Measurements from ENCODE around the gene EEIG2. TPM values are rescaled to one million over a fixed set of nuclear protein-coding genes. Genes with fewer than 3 reads are reported as not detected.

Gene EEIG2
- polyA plus RNA-seq, 1 experiment = 2.6 TPM

- Histone ChIP-seq H3K27me3 (ENCODE audit: control insufficient read depth, insufficient read depth, low read length) (no peaks in the 10 kb centered on the region), H3K4me3 (ENCODE audit: low read depth, low read length) (no peak overlapping the region), H3K36me3 (ENCODE audit: control insufficient read depth, insufficient read depth, low read length) (no peaks in the 10 kb centered on the region)
- no peak for DNase-seq (ENCODE audit: low read depth)
- CTCF ChIA-PET = interaction anchor here (2.8 kb wide), 1 partner anchor 24 kb away, joined by 16 read pairs; the partner anchor contains the start of gene EEIG2
- TF ChIP-seq CTCF (IDR thresholded peaks at IDR 0.05; ENCODE audit: insufficient read depth, low read depth, low read length) = no peak
- POLR2A ChIA-PET = no interaction called here
Observed at GRCh38 chr1:108584428-108584856, 24.5 kb downstream of the EEIG2 start.

- no peak for DNase-seq (ENCODE audit: low read depth)
- no peak for TF ChIP-seq CTCF (IDR thresholded peaks at IDR 0.05; ENCODE audit: insufficient read depth, low read depth, low read length)
- ChIA-PET CTCF (interaction anchor here (1.3 to 2.8 kb wide), 2 partner anchors 15 to 25 kb away, joined by 3 to 16 read pairs; partner anchors contain the start of gene EEIG2), POLR2A (no interaction called here)
- Histone ChIP-seq H3K4me3 (ENCODE audit: low read depth, low read length) (no peak overlapping the region), H3K36me3 (ENCODE audit: control insufficient read depth, insufficient read depth, low read length) (no peaks in the 10 kb centered on the region), H3K27me3 (ENCODE audit: control insufficient read depth, insufficient read depth, low read length) (no peaks in the 10 kb centered on the region)
Observed at GRCh38 chr1:108585313-108585712, 25.4 kb downstream of the EEIG2 start.

GRCh38 chr1:108590441-108590840 lies 30.5 kb downstream of the EEIG2 start:
- DNase-seq (ENCODE audit: low read depth) = no peak
- Histone ChIP-seq H3K27me3 (ENCODE audit: control insufficient read depth, insufficient read depth, low read length) (no peaks in the 10 kb centered on the region), H3K4me3 (ENCODE audit: low read depth, low read length) (no peak overlapping the region), H3K36me3 (ENCODE audit: control insufficient read depth, insufficient read depth, low read length) (no peaks in the 10 kb centered on the region)
- POLR2A ChIA-PET = no interaction called here
- no peak for TF ChIP-seq CTCF (IDR thresholded peaks at IDR 0.05; ENCODE audit: insufficient read depth, low read depth, low read length)
- CTCF ChIA-PET = interaction anchor here (0.8 kb wide), 1 partner anchor 29 kb away, joined by 3 read pairs; no protein-coding TSS in a partner anchor

- no peak for TF ChIP-seq CTCF (IDR thresholded peaks at IDR 0.05; ENCODE audit: insufficient read depth, low read depth, low read length)
- DNase-seq (ENCODE audit: low read depth) = peak; percentile 92
- Histone ChIP-seq H3K4me3 (ENCODE audit: low read depth, low read length) (no peak overlapping the region), H3K27me3 (ENCODE audit: control insufficient read depth, insufficient read depth, low read length) (no peaks in the 10 kb centered on the region), H3K36me3 (ENCODE audit: control insufficient read depth, insufficient read depth, low read length) (no peaks in the 10 kb centered on the region)
- ChIA-PET POLR2A (no interaction called here), CTCF (interaction anchor here (0.8 kb wide), 1 partner anchor 30 kb away, joined by 3 read pairs; no protein-coding TSS in a partner anchor)
Observed at GRCh38 chr1:108590957-108591356, 31.1 kb downstream of the EEIG2 start.

- TF ChIP-seq CTCF (IDR thresholded peaks at IDR 0.05; ENCODE audit: insufficient read depth, low read depth, low read length) = no peak
- Histone ChIP-seq H3K36me3 (ENCODE audit: control insufficient read depth, insufficient read depth, low read length) (no peaks in the 10 kb centered on the region), H3K4me3 (ENCODE audit: low read depth, low read length) (no peak overlapping the region), H3K27me3 (ENCODE audit: control insufficient read depth, insufficient read depth, low read length) (no peaks in the 10 kb centered on the region)
- ChIA-PET CTCF (no interaction called here), POLR2A (no interaction called here)
- no peak for DNase-seq (ENCODE audit: low read depth)
Observed at GRCh38 chr1:108591466-108591865, 31.6 kb downstream of the EEIG2 start.
